K562 (cell line): Measurements from ENCODE around the gene TENM4. TPM values are rescaled to one million over a fixed set of nuclear protein-coding genes. Genes with fewer than 3 reads are reported as not detected.

Experiments used
- ATAC-seq: fragments of 200-7000 bp; cut with Tn5 transposase; 3 replicates; pipeline ENCODE4 v1.9.1; 2020; ENCODE audit warnings: moderate library complexity
- BruUV-seq: library from RNA; stranded (reverse); fragments of 400-500 nt; replicated peaks from 2 replicates; lab custom pipeline; 2021; lab: Mats Ljungman, UMichigan
- CTCF ChIA-PET: fragments of 300-600 bp; formaldehyde crosslinking; extraction: SDS; loops from one replicate; lab custom pipeline; 2021; ENCODE audit warnings: low intra/inter-chr PET ratio; lab: Yijun Ruan, JAX
- POLR2A ChIA-PET: fragments of 300-600, 350-650 bp; sonication (Branson Sonifier 250); formaldehyde crosslinking; extraction: SDS; loops from one replicate; lab custom pipeline; 2021; ENCODE audit warnings: antibody characterized with exemption, inconsistent platforms; lab: Yijun Ruan, JAX
- DNase-seq, 4 experiments: peaks; one replicate each; pipeline versions ENCODE4 v3.0.0 to v3.0.0-alpha.2; 2011 to 2018; ENCODE audit warnings: low spot score in 3 of 4, mixed read lengths in 3 of 4; ENCODE audit errors: extremely low read depth in 1 of 4
- FAIRE-seq: peaks from 2 replicates; lab custom pipeline; 2011; peaks lifted over from hg19 to GRCh38; lab: Jason Lieb, UNC
- H2AFZ ChIP-seq: 2 replicates; pipeline ENCODE4 v1.6.0; 2011; ENCODE audit warnings: low read depth, low read length, control low read depth, inconsistent platforms
- H3K27ac ChIP-seq: fragments of 200-600 bp; 3 replicates; pipeline ENCODE4 v1.8.0; 2011; ENCODE audit warnings: low read depth, mild to moderate bottlenecking, control low read depth, inconsistent platforms, low read length, moderate library complexity, mixed read lengths; ENCODE audit errors: extremely low read depth
- H3K27me3 ChIP-seq, 2 experiments: fragments of 300-600 bp in 1 of 2; 2 replicates in 1 of 2; 3 replicates in 1 of 2; pipeline versions ENCODE4 v1.6.0 to v1.8.0; 2011; ENCODE audit warnings: inconsistent platforms in 2 of 2, low read length in 2 of 2, mild to moderate bottlenecking in 1 of 2, mixed read lengths in 1 of 2, moderate library complexity in 1 of 2; ENCODE audit not compliant: control insufficient read depth in 2 of 2, insufficient read depth in 2 of 2
- H3K36me3 ChIP-seq: fragments of 300-600 bp; 3 replicates; pipeline ENCODE4 v1.8.0; 2011; ENCODE audit warnings: mild to moderate bottlenecking, low read length, inconsistent platforms; ENCODE audit not compliant: control insufficient read depth, insufficient read depth
- H3K4me1 ChIP-seq, 2 experiments: fragments of 200-600 bp in 1 of 2; replicated peaks in 1 of 2; 2 replicates in 1 of 2; 3 replicates in 1 of 2; pipeline versions ENCODE4 v1.5.1 to v1.8.0; 2011; ENCODE audit warnings: inconsistent platforms in 2 of 2, low read length in 2 of 2, mild to moderate bottlenecking in 1 of 2, mixed read lengths in 1 of 2, moderate library complexity in 1 of 2; ENCODE audit not compliant: control insufficient read depth in 2 of 2, insufficient read depth in 2 of 2
- H3K4me2 ChIP-seq: 2 replicates; pipeline ENCODE4 v1.6.1; 2011; ENCODE audit warnings: low read length, control low read depth, inconsistent platforms, mixed read lengths; ENCODE audit not compliant: insufficient read depth
- H3K4me3 ChIP-seq: fragments of 200-600 bp; sonication (generic), shearing (Covaris generic); 2 replicates; pipeline ENCODE4 v1.5.1; 2016; ENCODE audit warnings: control low read depth, inconsistent platforms
- H3K79me2 ChIP-seq: fragments of 200-600 bp; 3 replicates; pipeline ENCODE4 v1.8.0; 2011; ENCODE audit warnings: low read length, inconsistent platforms; ENCODE audit not compliant: control insufficient read depth, insufficient read depth
- H3K9ac ChIP-seq, 2 experiments: 2 replicates each; pipeline versions ENCODE4 v1.6.0 to v1.6.1; 2011; ENCODE audit warnings: low read depth in 2 of 2, low read length in 2 of 2, control low read depth in 1 of 2, inconsistent platforms in 1 of 2, mild to moderate bottlenecking in 1 of 2, mixed read lengths in 1 of 2; ENCODE audit not compliant: insufficient read depth in 1 of 2
- H3K9me1 ChIP-seq: one replicate; pipeline ENCODE4 v1.6.0; 2011; ENCODE audit warnings: inconsistent platforms, mild to moderate bottlenecking, low read length, moderate library complexity; ENCODE audit not compliant: control insufficient read depth, insufficient read depth
- H3K9me3 ChIP-seq: replicated peaks from 2 replicates; pipeline ENCODE4 v1.5.1; 2011; ENCODE audit warnings: low read depth, low read length, inconsistent platforms; ENCODE audit not compliant: control insufficient read depth, insufficient read depth
- H4K20me1 ChIP-seq: replicated peaks from 2 replicates; pipeline ENCODE4 v1.6.1; 2011; ENCODE audit warnings: low read length, inconsistent platforms, mixed read lengths; ENCODE audit not compliant: control insufficient read depth, insufficient read depth
- BHLHE40 ChIP-seq: IDR thresholded peaks from 2 replicates; pipeline ENCODE4 v1.6.1; 2011; ENCODE audit warnings: low read length, improper control_type of control experiment
- COPS2 ChIP-seq: fragments of 450-650 bp; conservative IDR thresholded peaks from 2 replicates; pipeline ENCODE4 v1.6.1; 2016; ENCODE audit warnings: mild to moderate bottlenecking, moderate library complexity
- EP300 ChIP-seq: IDR thresholded peaks from 2 replicates; pipeline ENCODE4 v1.6.1; 2012; ENCODE audit warnings: low read length, improper control_type of control experiment
- HLTF ChIP-seq: fragments of 450-650 bp; IDR thresholded peaks from 2 replicates; pipeline ENCODE4 v1.6.1; 2016
- MTF1 ChIP-seq: fragments of 250-450 bp; sonication (Bioruptor Pico); IDR thresholded peaks from 2 replicates; pipeline ENCODE4 v1.9.0; 2021; ENCODE audit warnings: moderate library complexity, mild to moderate bottlenecking, inconsistent platforms, borderline replicate concordance
- PHB2 ChIP-seq: fragments of 450-650 bp; IDR thresholded peaks from 2 replicates; pipeline ENCODE4 v1.6.1; 2017; ENCODE audit warnings: low read depth
- RBM25 ChIP-seq: fragments of 200-400 bp; formaldehyde crosslinking; IDR thresholded peaks from 2 replicates; pipeline ENCODE4 v1.6.1; 2018; ENCODE audit warnings: low read length, low read depth, moderate library complexity; ENCODE audit not compliant: severe bottlenecking
- RHOXF2B ChIP-seq: fragments of 250-450 bp; sonication (Bioruptor Pico); conservative IDR thresholded peaks from 2 replicates; pipeline ENCODE4 v1.5.1; 2021
- SREBF1 ChIP-seq: fragments of 150-350 bp; IDR thresholded peaks from 2 replicates; pipeline ENCODE4 v1.6.1; 2014; ENCODE audit warnings: antibody characterized with exemption, low read depth, low read length, borderline replicate concordance
- TEAD2 ChIP-seq: fragments of 450-650 bp; IDR thresholded peaks from 2 replicates; pipeline ENCODE4 v1.6.1; 2016; ENCODE audit warnings: missing genetic modification characterization, control low read depth, missing compliant biosample characterization
- ZNF121 ChIP-seq: sonication (generic); formaldehyde crosslinking; conservative IDR thresholded peaks from 2 replicates; pipeline ENCODE4 v1.8.0; 2022; ENCODE audit warnings: missing genetic modification reagents
- WGBS: fragments of 100-300 bp; shearing (Covaris generic); methylation state at CpG from one replicate; pipeline ENCODE4 v1.1.6; 2016; ENCODE audit warnings: low coverage, mixed read lengths; ENCODE audit not compliant: insufficient coverage; ENCODE audit errors: missing lambda C conversion rate; 5-methylcytosine and 5-hydroxymethylcytosine counted together
- in situ Hi-C: fragments of 300-500 bp; cut with MboI; formaldehyde crosslinking; loops from 4 replicates; pipeline ENCODE4 v1.15.0; 2018; ENCODE audit warnings: inconsistent platforms, mixed read lengths
- intact Hi-C: fragments of 100-400 bp; cut with micrococcal nuclease; formaldehyde crosslinking; loops from 2 replicates; pipeline ENCODE4 v1.14.2; 2022
- polyA plus RNA-seq, 8 experiments: library from polyadenylated mRNA; depleted of rRNA in 4 of 8; stranded (reverse) in 5 of 8; unstranded in 3 of 8; fragments of >200 nt; fragmentation: Nextera tagmentation in 2 of 8; fragmentation: Illumina TruSeq in 1 of 8; extraction: Ambion mirVana in 2 of 8; extraction: Trizol in 1 of 8; gene quantifications; 2 replicates each; pipeline versions ENCODE4 v1.2.1 to v1.2.3, GENCODE V29; 2011 to 2014; ENCODE audit warnings: inconsistent platforms in 1 of 8, missing spikeins in 1 of 8
- total RNA-seq, 7 experiments: library from RNA; depleted of rRNA in 6 of 7; stranded (reverse); fragments of >200 nt in 6 of 7; fragmentation: Illumina TruSeq in 2 of 7; extraction: Trizol in 2 of 7; gene quantifications; 2 replicates each; pipeline versions ENCODE4 v1.2.1 to v1.2.3, GENCODE V29; 2011 to 2021; ENCODE audit warnings: low replicate concordance in 1 of 7
- TF ChIP-seq, protein P1 (sequence below): fragments of 200-400 bp; formaldehyde crosslinking; IDR thresholded peaks from 2 replicates; pipeline ENCODE4 v1.6.1; 2017; ENCODE audit warnings: mild to moderate bottlenecking, low read depth, low read length, moderate library complexity
- TF ChIP-seq, protein P2 (sequence below), 2 experiments: fragments of 200-800 bp in 1 of 2; sonication (Bioruptor generic) in 1 of 2; sonication (generic) in 1 of 2; formaldehyde crosslinking in 1 of 2; IDR thresholded peaks in 1 of 2; conservative IDR thresholded peaks in 1 of 2; 2 replicates each; pipeline versions ENCODE4 v1.5.0 to v1.6.1; 2016 to 2020; ENCODE audit warnings: missing compliant biosample characterization in 1 of 2, missing genetic modification characterization in 1 of 2, missing genetic modification reagents in 1 of 2

The TENM4 gene
- total and polyA plus RNA-seq, 9 of the 15 experiments (the other 6 are each of a cell fraction or from before 2014, with no cell fraction given), result 0.16 TPM; not detected in 8

DNA sequence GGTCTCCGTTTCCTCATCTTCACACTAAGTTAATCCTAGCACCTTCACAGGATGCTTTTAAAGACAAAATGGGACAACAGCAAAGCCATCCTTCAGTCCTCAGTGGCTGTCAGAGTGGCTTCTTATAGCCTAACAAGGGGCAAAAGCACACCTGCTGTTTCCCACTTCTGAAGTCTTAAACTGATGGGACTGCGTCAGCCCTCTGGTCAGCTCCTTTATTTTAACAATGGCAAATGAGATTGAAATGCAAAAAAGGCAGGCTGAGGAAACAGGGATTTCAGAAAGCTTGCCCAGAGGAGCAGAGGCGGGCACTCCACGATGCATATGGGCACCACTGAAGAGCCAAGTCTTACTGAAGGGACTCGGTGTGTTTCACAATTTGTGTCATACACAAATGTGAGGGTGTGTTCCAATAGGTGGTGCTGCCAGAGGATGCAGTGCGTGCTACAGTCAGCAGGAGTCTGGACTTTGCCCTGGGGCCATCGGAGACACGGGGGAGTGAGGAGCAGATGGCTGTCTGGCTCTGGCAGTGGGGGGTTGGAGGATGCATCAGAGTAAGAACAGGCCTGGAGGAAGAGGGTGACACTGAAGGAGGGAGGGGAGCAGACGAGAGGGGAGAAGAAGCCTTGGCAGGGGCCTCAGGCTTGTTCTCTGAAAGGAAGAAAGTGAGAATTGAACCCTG, 47.3 kb downstream of the TENM4 start:
- WGBS, result 3% methylated on average over 9 of the region's 9 CpGs
- Histone ChIP-seq H4K20me1 (no peaks in the 10 kb centered on the region), H3K27ac (no peak overlapping the region), H3K9ac (no peak overlapping the region), H3K4me2 (no peak overlapping the region), H3K79me2 (no peaks in the 10 kb centered on the region), H3K9me1 (no peaks in the 10 kb centered on the region), H2AFZ (no peak overlapping the region), H3K4me1 (no peaks in the 10 kb centered on the region), H3K9me3 (no peaks in the 10 kb centered on the region), H3K27me3 (no peaks in the 10 kb centered on the region), H3K36me3 (no peaks in the 10 kb centered on the region), H3K4me3 (no peak overlapping the region)
- no TSS peak for BruUV-seq
- DNase-seq, result no peak
- POLR2A ChIA-PET, result interaction anchor here (0.6 kb wide), 1 partner anchor 47 kb away, joined by 3 read pairs; no protein-coding TSS in a partner anchor
- no peak for TF ChIP-seq COPS2
- no peak for TF ChIP-seq SREBF1
- TF ChIP-seq, protein P1, sequence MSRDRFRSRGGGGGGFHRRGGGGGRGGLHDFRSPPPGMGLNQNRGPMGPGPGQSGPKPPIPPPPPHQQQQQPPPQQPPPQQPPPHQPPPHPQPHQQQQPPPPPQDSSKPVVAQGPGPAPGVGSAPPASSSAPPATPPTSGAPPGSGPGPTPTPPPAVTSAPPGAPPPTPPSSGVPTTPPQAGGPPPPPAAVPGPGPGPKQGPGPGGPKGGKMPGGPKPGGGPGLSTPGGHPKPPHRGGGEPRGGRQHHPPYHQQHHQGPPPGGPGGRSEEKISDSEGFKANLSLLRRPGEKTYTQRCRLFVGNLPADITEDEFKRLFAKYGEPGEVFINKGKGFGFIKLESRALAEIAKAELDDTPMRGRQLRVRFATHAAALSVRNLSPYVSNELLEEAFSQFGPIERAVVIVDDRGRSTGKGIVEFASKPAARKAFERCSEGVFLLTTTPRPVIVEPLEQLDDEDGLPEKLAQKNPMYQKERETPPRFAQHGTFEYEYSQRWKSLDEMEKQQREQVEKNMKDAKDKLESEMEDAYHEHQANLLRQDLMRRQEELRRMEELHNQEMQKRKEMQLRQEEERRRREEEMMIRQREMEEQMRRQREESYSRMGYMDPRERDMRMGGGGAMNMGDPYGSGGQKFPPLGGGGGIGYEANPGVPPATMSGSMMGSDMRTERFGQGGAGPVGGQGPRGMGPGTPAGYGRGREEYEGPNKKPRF, result no peak
- TF ChIP-seq ZNF121 (CRISPR knock-in tag), result no peak
- no peak for TF ChIP-seq BHLHE40
- TF ChIP-seq HLTF, result no peak
- TF ChIP-seq RBM25, result no peak
- TF ChIP-seq EP300, result no peak
- no peak for TF ChIP-seq PHB2
- no peak for TF ChIP-seq MTF1 (CRISPR knock-in tag)
- TF ChIP-seq, protein P2, sequence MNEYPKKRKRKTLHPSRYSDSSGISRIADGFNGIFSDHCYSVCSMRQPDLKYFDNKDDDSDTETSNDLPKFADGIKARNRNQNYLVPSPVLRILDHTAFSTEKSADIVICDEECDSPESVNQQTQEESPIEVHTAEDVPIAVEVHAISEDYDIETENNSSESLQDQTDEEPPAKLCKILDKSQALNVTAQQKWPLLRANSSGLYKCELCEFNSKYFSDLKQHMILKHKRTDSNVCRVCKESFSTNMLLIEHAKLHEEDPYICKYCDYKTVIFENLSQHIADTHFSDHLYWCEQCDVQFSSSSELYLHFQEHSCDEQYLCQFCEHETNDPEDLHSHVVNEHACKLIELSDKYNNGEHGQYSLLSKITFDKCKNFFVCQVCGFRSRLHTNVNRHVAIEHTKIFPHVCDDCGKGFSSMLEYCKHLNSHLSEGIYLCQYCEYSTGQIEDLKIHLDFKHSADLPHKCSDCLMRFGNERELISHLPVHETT (CRISPR knock-in tag; conservative IDR thresholded peaks at IDR 0.05 in 1 of 2, IDR thresholded peaks at IDR 0.05 in 1 of 2), result no peak
- no peak for TF ChIP-seq RHOXF2B (CRISPR knock-in tag)
- no peak for TF ChIP-seq TEAD2 (tag)
- in situ Hi-C loops, result no loop called here
- FAIRE-seq, result no peak
- no peak for ATAC-seq
- CTCF ChIA-PET, result no interaction called here
- intact Hi-C loops, result no loop called here
